K562 treated with DMSO at 1 percent for 12 hours (cell line): ENCODE measurements around the gene KRTAP10-10. TPM values are rescaled to one million over a fixed set of nuclear protein-coding genes. Genes with fewer than 3 reads are reported as not detected.

Experiments used
- total RNA-seq: library from RNA; unstranded; fragments of 300-600 nt; gene quantifications from 2 replicates; pipeline ENCODE4 v1.2.3, GENCODE V29; 2022; ENCODE audit not compliant: insufficient read depth

KRTAP10-10 gene
- not detected in 2 replicates for total RNA-seq

GRCh38 chr21:44637018-44637850, at the start of gene KRTAP10-10:
TSS of gene KRTAP10-10 (plus strand) at chr21:44637356. CDS start at chr21:44637418, 62 bp downstream.

GRCh38 chr21:44592446-44593311, 44.5 kb upstream of the KRTAP10-10 start, which contains the start of gene KRTAP10-6:
TSS of gene KRTAP10-6 (minus strand) at chr21:44592505. CDS start at chr21:44592484, 21 bp downstream.

GRCh38 chr21:44600118-44600978, 36.8 kb upstream of the KRTAP10-10 start, which contains the start of gene KRTAP10-7:
TSS of gene KRTAP10-7 (plus strand) at chr21:44600597. CDS start at chr21:44600622, 25 bp downstream.

GRCh38 chr21:44612029-44612486, 25.1 kb upstream of the KRTAP10-10 start, which contains the start of gene KRTAP10-8:
TSS of gene KRTAP10-8 (plus strand) at chr21:44612079. CDS start at chr21:44612101, 22 bp downstream.

GRCh38 chr21:44626673-44627143, 10.4 kb upstream of the KRTAP10-10 start, which contains the start of gene KRTAP10-9:
TSS of gene KRTAP10-9 (plus strand) at chr21:44627093. CDS start at chr21:44627172, 79 bp downstream.

GRCh38 chr21:44646366-44647221, 9.4 kb downstream of the KRTAP10-10 start, which contains the start of gene KRTAP10-11:
TSS of gene KRTAP10-11 (plus strand) at chr21:44646414. CDS start at chr21:44646459, 45 bp downstream.

GRCh38 chr21:44654576-44655175, 17.5 kb downstream of the KRTAP10-10 start, which contains the start of gene KRTAP12-4:
TSS of gene KRTAP12-4 (minus strand) at chr21:44654659. CDS start at chr21:44654614, 45 bp downstream.

GRCh38 chr21:44657635-44658540, 20.7 kb downstream of the KRTAP10-10 start, which contains the start of gene KRTAP12-3:
TSS of gene KRTAP12-3 (plus strand) at chr21:44657932. CDS start at chr21:44657980, 48 bp downstream.

GRCh38 chr21:44666401-44667320, 29.5 kb downstream of the KRTAP10-10 start, which contains the start of gene KRTAP12-2:
TSS of gene KRTAP12-2 (minus strand) at chr21:44666927. CDS start at chr21:44666886, 41 bp downstream.

GRCh38 chr21:44681861-44682579, 44.9 kb downstream of the KRTAP10-10 start, which contains the start of gene KRTAP12-1:
TSS of gene KRTAP12-1 (minus strand) at chr21:44682163. CDS start at chr21:44682123, 40 bp downstream.

Other genes starting within 250 kb of the KRTAP10-10 start
- gene LRRC3, start 181.8 kb upstream of the KRTAP10-10 start, total RNA-seq = not detected in 2 replicates
- gene KRTAP10-1, start 97.2 kb upstream of the KRTAP10-10 start, total RNA-seq = not detected in 2 replicates
- gene KRTAP10-2, start 85.9 kb upstream of the KRTAP10-10 start, total RNA-seq = not detected in 2 replicates
- gene KRTAP10-3, start 78.6 kb upstream of the KRTAP10-10 start, total RNA-seq = not detected in 2 replicates
- not detected in 2 replicates for gene KRTAP10-4, start 63.6 kb upstream of the KRTAP10-10 start, total RNA-seq
- gene KRTAP10-5, start 56.8 kb upstream of the KRTAP10-10 start, total RNA-seq = not detected in 2 replicates
- not detected in 2 replicates for gene KRTAP10-6, start 44.9 kb upstream of the KRTAP10-10 start, total RNA-seq
- gene KRTAP10-7, start 36.8 kb upstream of the KRTAP10-10 start, total RNA-seq = not detected in 2 replicates
- gene KRTAP10-8, start 25.3 kb upstream of the KRTAP10-10 start, total RNA-seq = not detected in 2 replicates
- not detected in 2 replicates for gene KRTAP10-9, start 10.3 kb upstream of the KRTAP10-10 start, total RNA-seq
- gene KRTAP10-11, start 9.1 kb downstream of the KRTAP10-10 start, total RNA-seq = not detected in 2 replicates
- not detected in 2 replicates for gene KRTAP12-4, start 17.3 kb downstream of the KRTAP10-10 start, total RNA-seq
- gene KRTAP12-3, start 20.6 kb downstream of the KRTAP10-10 start, total RNA-seq = not detected in 2 replicates
- not detected in 2 replicates for gene KRTAP12-2, start 29.6 kb downstream of the KRTAP10-10 start, total RNA-seq
- not detected in 2 replicates for gene KRTAP12-1, start 44.8 kb downstream of the KRTAP10-10 start, total RNA-seq
- gene KRTAP10-12, start 59.8 kb downstream of the KRTAP10-10 start, total RNA-seq = not detected in 2 replicates
- gene TSPEAR, start 74.2 kb downstream of the KRTAP10-10 start, total RNA-seq = not detected in 2 replicates
- gene UBE2G2, start 164.5 kb downstream of the KRTAP10-10 start, total RNA-seq = 28.6 and 106 TPM in 2 replicates
- gene SUMO3, start 180.7 kb downstream of the KRTAP10-10 start, total RNA-seq = 71.5 and 102 TPM in 2 replicates
- 124 and 191 TPM in 2 replicates for gene PTTG1IP, start 236.3 kb downstream of the KRTAP10-10 start, total RNA-seq